Prostate gland (tissue), 2 donors: ENCODE results near the gene UNC13C. TPM values are rescaled to one million over a fixed set of nuclear protein-coding genes. Genes with fewer than 3 reads are reported as not detected.

Experiments
- DNase-seq: peaks from one replicate; pipeline ENCODE4 v3.0.0-alpha.2; 2019; ENCODE audit warnings: low spot score
- H3K27ac ChIP-seq, 2 donors: fragments of 200-600 bp; sonication (generic); 2 replicates each; pipeline ENCODE4 v1.5.1; 2017 to 2019
- H3K27me3 ChIP-seq: fragments of 200-600 bp; sonication (generic); replicated peaks from 2 replicates; pipeline ENCODE4 v1.5.1; 2019; ENCODE audit not compliant: insufficient read depth
- H3K36me3 ChIP-seq, 2 donors: fragments of 200-600 bp; sonication (generic); 1 replicate in 1 of 2; 2 replicates in 1 of 2; pipeline versions ENCODE4 v1.5.1 to v1.8.1; 2017 to 2019
- H3K4me1 ChIP-seq: fragments of 200-600 bp; sonication (generic); replicated peaks from 2 replicates; pipeline ENCODE4 v1.5.1; 2019
- H3K4me3 ChIP-seq, 2 donors: fragments of 200-600 bp; sonication (generic); 2 replicates each; pipeline ENCODE4 v1.5.1; 2017 to 2019
- H3K9me3 ChIP-seq: fragments of 200-600 bp; sonication (generic); 2 replicates; pipeline ENCODE4 v1.5.1; 2017
- POLR2A ChIP-seq: fragments of 450-650 bp; IDR thresholded peaks from one replicate; pipeline ENCODE4 v1.6.1; 2016; ENCODE audit warnings: antibody characterized with exemption, mild to moderate bottlenecking
- POLR2AphosphoS5 ChIP-seq: sonication (generic); formaldehyde crosslinking; IDR thresholded peaks from one replicate; pipeline ENCODE4 v1.6.1; 2017; ENCODE audit warnings: antibody characterized with exemption
- WGBS: methylation state at CpG from one replicate; pipeline ENCODE4 v1.1.5; 2018; 5-methylcytosine and 5-hydroxymethylcytosine counted together
- intact Hi-C: fragments of 100-400 bp; cut with DNase I; formaldehyde crosslinking; loops from one replicate; pipeline ENCODE4 v1.14.2; 2022
- total RNA-seq, 2 donors: library from RNA; depleted of rRNA; stranded (reverse); fragments of >200 nt; gene quantifications; one replicate each; pipeline ENCODE4 v1.1.0, GENCODE V29; 2016
- TF ChIP-seq, protein P1 (sequence below), 4 experiments: fragments of 200-600 bp in 2 of 4; fragments of 450-650 bp in 2 of 4; sonication (generic) in 2 of 4; IDR thresholded peaks; 1 replicate in 3 of 4; 2 replicates in 1 of 4; pipeline ENCODE4 v1.5.1; 2016 to 2019; ENCODE audit warnings: antibody characterized with exemption in 4 of 4, mild to moderate bottlenecking in 2 of 4, moderate library complexity in 2 of 4

UNC13C gene
- total RNA-seq, 2 donors from 2014 or later: 3.6 TPM; not detected in 1

DNA sequence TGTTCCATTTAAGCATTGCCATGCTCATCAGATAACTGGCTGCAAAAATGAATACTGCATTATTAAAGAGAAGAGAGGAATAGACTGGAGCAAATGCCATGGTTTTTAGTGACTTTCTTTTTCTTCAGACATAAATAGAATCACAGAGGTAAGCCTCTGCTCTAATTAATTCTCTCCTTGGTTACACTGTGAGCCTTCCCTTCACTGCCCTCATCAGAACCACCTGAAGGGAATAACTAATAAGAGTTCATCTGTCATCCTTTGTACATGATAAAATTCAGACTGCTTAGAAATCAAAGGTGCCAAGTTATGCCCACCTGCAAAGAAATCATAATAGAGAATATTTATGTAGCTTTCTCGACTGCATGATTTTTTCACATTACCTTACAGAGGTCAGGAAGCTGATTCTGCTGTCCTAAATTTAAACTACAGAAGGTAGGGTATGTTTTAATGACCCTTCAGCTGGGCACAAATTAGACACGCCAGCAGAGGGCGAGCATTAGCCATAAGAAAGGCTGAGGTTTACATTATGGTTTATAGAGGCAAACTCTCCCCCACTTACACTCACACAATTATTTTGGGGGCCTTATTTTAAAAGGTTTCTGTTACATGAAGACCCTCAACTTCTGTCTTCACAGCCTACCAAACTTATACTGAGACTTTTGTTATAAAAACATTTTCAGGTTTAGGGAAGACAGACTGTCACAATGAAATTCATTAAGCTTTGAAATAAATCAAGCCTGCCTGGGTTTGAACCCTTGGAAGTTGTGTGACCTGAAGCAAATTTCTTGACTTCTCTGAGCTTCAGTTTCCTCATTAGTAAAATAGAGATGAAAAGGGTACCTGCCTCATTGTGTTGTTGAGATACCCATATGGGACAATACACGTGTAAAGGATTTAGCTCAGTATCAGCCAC lies 15.3 kb upstream of the UNC13C start:
- H3K4me3 ChIP-seq: no peak overlapping the region
- TF ChIP-seq, protein P1, sequence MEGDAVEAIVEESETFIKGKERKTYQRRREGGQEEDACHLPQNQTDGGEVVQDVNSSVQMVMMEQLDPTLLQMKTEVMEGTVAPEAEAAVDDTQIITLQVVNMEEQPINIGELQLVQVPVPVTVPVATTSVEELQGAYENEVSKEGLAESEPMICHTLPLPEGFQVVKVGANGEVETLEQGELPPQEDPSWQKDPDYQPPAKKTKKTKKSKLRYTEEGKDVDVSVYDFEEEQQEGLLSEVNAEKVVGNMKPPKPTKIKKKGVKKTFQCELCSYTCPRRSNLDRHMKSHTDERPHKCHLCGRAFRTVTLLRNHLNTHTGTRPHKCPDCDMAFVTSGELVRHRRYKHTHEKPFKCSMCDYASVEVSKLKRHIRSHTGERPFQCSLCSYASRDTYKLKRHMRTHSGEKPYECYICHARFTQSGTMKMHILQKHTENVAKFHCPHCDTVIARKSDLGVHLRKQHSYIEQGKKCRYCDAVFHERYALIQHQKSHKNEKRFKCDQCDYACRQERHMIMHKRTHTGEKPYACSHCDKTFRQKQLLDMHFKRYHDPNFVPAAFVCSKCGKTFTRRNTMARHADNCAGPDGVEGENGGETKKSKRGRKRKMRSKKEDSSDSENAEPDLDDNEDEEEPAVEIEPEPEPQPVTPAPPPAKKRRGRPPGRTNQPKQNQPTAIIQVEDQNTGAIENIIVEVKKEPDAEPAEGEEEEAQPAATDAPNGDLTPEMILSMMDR (IDR thresholded peaks at IDR 0.05): peak; percentile 18 to 53 (median 36)
- no peak for TF ChIP-seq POLR2A
- DNase-seq: peak; percentile 14
- H3K9me3 ChIP-seq: no peaks in the 10 kb centered on the region
- no peaks in the 10 kb centered on the region for H3K27me3 ChIP-seq
- H3K4me1 ChIP-seq: no peaks in the 10 kb centered on the region
- 32% methylated on average over 4 of the region's 4 CpGs for WGBS
- H3K36me3 ChIP-seq: no peaks in the 10 kb centered on the region
- no peak overlapping the region for H3K27ac ChIP-seq
- intact Hi-C loops: no loop called here

DNA sequence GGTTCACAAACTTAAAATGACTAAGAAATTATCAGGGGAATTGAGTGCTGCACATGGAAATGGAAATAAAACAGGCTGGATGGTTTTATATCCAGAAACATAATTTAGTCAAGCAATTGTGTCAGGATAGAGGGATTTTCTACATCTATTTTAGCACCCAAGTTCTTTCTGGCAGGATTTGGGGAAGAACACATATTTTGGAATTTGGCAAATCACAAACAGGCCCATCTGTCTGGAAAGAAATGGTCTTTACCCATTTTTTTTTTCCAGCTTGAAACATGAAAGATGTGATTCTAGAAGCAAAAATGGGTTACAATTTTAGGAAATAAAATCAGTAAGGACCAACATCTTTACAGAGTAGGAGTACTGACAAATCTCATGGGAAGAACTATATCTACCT lies 14.4 kb upstream of the UNC13C start:
- H3K4me3 ChIP-seq: no peak overlapping the region
- intact Hi-C loops: no loop called here
- H3K36me3 ChIP-seq: no peaks in the 10 kb centered on the region
- H3K9me3 ChIP-seq: no peaks in the 10 kb centered on the region
- no peaks in the 10 kb centered on the region for H3K27me3 ChIP-seq
- no peaks in the 10 kb centered on the region for H3K4me1 ChIP-seq
- TF ChIP-seq POLR2A (no peak), POLR2AphosphoS5 (no peak)
- TF ChIP-seq, protein P1 (IDR thresholded peaks at IDR 0.05): no peak
- no peak overlapping the region for H3K27ac ChIP-seq
- no peak for DNase-seq

DNA sequence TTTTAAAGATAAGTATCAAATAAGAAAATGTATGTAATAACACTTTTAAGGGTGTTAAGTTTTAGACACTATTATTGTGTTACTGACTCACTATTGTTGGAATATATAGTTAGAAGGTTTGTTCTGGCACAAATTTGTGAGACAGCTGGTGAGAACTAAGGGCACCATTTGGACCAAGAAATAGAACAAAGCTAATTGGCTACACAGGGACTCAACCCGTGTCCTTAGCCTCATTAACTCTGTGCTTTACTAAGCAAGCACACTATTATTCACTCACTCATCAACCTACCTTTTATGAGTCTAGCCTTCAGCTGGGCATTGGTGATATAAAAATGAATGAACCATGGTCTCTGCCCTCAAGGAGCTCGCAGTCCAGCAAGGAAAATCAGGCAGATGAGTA lies 4.1 kb upstream of the UNC13C start:
- intact Hi-C loops: no loop called here
- DNase-seq: no peak
- no peaks in the 10 kb centered on the region for H3K9me3 ChIP-seq
- TF ChIP-seq, protein P1 (IDR thresholded peaks at IDR 0.05): no peak
- no peak overlapping the region for H3K27ac ChIP-seq
- 62% methylated on average over 2 of the region's 2 CpGs for WGBS
- no peaks in the 10 kb centered on the region for H3K4me1 ChIP-seq
- H3K36me3 ChIP-seq: no peaks in the 10 kb centered on the region
- H3K4me3 ChIP-seq: no peak overlapping the region
- no peaks in the 10 kb centered on the region for H3K27me3 ChIP-seq

DNA sequence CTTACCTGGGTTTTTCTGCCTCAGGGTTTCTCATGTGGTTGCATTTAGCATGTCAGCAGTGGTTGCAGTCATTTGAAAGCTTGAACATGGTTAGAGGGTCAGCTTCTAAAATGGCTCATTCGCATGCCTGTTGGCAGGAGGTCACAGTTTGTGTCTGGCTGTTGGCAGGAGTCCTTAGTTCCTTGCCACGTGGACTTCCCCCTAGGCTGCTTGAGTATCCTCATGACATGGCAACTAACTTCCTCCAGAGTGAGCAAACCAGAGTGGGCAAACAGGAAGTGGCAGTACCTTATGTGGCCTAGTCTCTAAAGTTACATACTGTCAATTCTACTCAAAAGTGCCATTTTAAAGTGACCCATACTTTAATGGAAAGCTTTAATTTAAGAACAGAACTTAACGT lies 3.4 kb upstream of the UNC13C start:
- no peaks in the 10 kb centered on the region for H3K9me3 ChIP-seq
- H3K27ac ChIP-seq: no peak overlapping the region
- 72% methylated on average over 3 of the region's 3 CpGs for WGBS
- no peak overlapping the region for H3K4me3 ChIP-seq
- TF ChIP-seq, protein P1 (IDR thresholded peaks at IDR 0.05): no peak
- TF ChIP-seq POLR2A (no peak), POLR2AphosphoS5 (no peak)
- DNase-seq: no peak
- H3K36me3 ChIP-seq: no peaks in the 10 kb centered on the region
- H3K4me1 ChIP-seq: no peaks in the 10 kb centered on the region
- no peaks in the 10 kb centered on the region for H3K27me3 ChIP-seq
- intact Hi-C loops: no loop called here

DNA sequence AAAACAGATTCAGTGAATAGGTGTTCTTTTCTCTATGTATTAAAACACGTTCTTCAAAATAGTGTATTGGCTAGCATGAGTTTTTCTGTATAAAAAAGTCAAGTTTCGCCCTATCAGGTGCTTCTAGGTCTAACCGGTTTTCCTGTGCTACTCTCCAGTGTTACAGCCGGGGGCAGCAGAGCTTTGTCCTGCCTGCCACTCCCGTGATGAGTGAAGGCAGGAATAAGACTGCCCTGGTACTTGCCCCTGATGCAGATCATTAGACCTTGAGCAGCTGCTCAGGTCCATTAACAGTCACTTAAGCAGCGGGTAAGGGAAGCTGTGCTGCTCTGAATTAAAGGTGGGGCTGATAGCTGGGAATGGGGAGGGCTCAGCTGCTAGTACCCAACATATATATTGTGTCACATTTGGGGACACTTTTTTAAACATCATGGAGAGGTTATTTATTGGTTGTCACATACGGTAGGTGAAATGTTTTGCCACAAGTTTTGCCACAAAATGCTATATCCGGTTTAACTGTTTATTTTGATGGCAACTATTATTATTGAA lies 1.3 kb upstream of the UNC13C start:
- H3K4me1 ChIP-seq: no peaks in the 10 kb centered on the region
- H3K4me3 ChIP-seq: no peak overlapping the region
- H3K27me3 ChIP-seq: no peaks in the 10 kb centered on the region
- H3K9me3 ChIP-seq: no peaks in the 10 kb centered on the region
- TF ChIP-seq, protein P1 (IDR thresholded peaks at IDR 0.05): peak in 1 of 4 experiments; percentile 20
- TF ChIP-seq POLR2A (no peak), POLR2AphosphoS5 (no peak)
- no peak for DNase-seq
- H3K27ac ChIP-seq: no peak overlapping the region
- intact Hi-C loops: no loop called here
- 60% methylated on average over 8 of the region's 8 CpGs for WGBS
- H3K36me3 ChIP-seq: no peaks in the 10 kb centered on the region
